HT1080 (cell line): Measurements from ENCODE around the gene ASB1. TPM values are rescaled to one million over a fixed set of nuclear protein-coding genes. Genes with fewer than 3 reads are reported as not detected.
"Not testable (repeated sequence)": the region's sequence is repeated elsewhere in the genome, so short reads cannot be mapped to it uniquely, and the experiment has no call there.

Source experiments
- DNase-seq: peaks from one replicate; pipeline ENCODE4 v3.0.0-alpha.2; 2015; ENCODE audit warnings: low read depth
- total RNA-seq: library from RNA; depleted of rRNA; stranded (reverse); fragments of >200 nt; shearing (Covaris generic); gene quantifications from 2 replicates; pipeline ENCODE4 v1.2.3, GENCODE V29; 2014

Gene ASB1
- total RNA-seq, 1 experiment from 2014 or later = 56.6 TPM

GRCh38 chr2:238403632-238404405, 22.9 kb upstream of the ASB1 start:
- no peak for DNase-seq

GRCh38 chr2:238404406-238405216, 22.1 kb upstream of the ASB1 start:
- no peak for DNase-seq

GRCh38 chr2:238405217-238405555, 21.5 kb upstream of the ASB1 start:
- not testable (repeated sequence) for DNase-seq

- DNase-seq = no peak
Measured at GRCh38 chr2:238406221-238406997, 20.3 kb upstream of the ASB1 start.

GRCh38 chr2:238406998-238407285, 19.8 kb upstream of the ASB1 start:
- DNase-seq = no peak

- DNase-seq = no peak
Measured at GRCh38 chr2:238407566-238407965, 19.2 kb upstream of the ASB1 start.

- no peak for DNase-seq
Measured at GRCh38 chr2:238408615-238409340, 17.9 kb upstream of the ASB1 start.

- no peak for DNase-seq
Measured at GRCh38 chr2:238409341-238410199, 17.2 kb upstream of the ASB1 start.

GRCh38 chr2:238412067-238412767, 14.5 kb upstream of the ASB1 start:
- DNase-seq = no peak

GRCh38 chr2:238413368-238413767, 13.4 kb upstream of the ASB1 start:
- no peak for DNase-seq

GRCh38 chr2:238415036-238415764, 11.5 kb upstream of the ASB1 start:
- no peak for DNase-seq

- DNase-seq = no peak
Measured at GRCh38 chr2:238415893-238416292, 10.8 kb upstream of the ASB1 start.

GRCh38 chr2:238418196-238418998, 8.3 kb upstream of the ASB1 start:
- DNase-seq = no peak

- DNase-seq = no peak
Measured at GRCh38 chr2:238418999-238419546, 7.7 kb upstream of the ASB1 start.

GRCh38 chr2:238420442-238420841, 6.3 kb upstream of the ASB1 start:
- no peak for DNase-seq

- DNase-seq = no peak
Measured at GRCh38 chr2:238420878-238421694, 5.6 kb upstream of the ASB1 start.

GRCh38 chr2:238421695-238422035, 5.1 kb upstream of the ASB1 start:
- DNase-seq = no peak
